Astrocyte (in vitro differentiated cells and primary cell): ENCODE data around the gene FSD1L. TPM values are rescaled to one million over a fixed set of nuclear protein-coding genes. Genes with fewer than 3 reads are reported as not detected.
"Not testable (repeated sequence)": the region's sequence is repeated elsewhere in the genome, so short reads cannot be mapped to it uniquely, and the experiment has no call there.

Experiments used
- DNase-seq: peaks from one replicate; pipeline ENCODE4 v3.0.0-alpha.2; 2010; ENCODE audit warnings: low read depth
- FAIRE-seq: peaks from 2 replicates; lab custom pipeline; 2011; peaks lifted over from hg19 to GRCh38; lab: Jason Lieb, UNC
- H2AFZ ChIP-seq: 2 replicates; pipeline ENCODE4 v1.6.0; 2012; ENCODE audit warnings: low read depth, low read length, inconsistent platforms
- H3K27ac ChIP-seq: 2 replicates; pipeline ENCODE4 v1.5.1; 2011; ENCODE audit warnings: low read depth, low read length, inconsistent platforms
- H3K27me3 ChIP-seq: 2 replicates; pipeline ENCODE4 v1.6.0; 2011; ENCODE audit warnings: low read length, inconsistent platforms; ENCODE audit not compliant: insufficient read depth
- H3K36me3 ChIP-seq: 2 replicates; pipeline ENCODE4 v1.5.1; 2011; ENCODE audit warnings: low read length, inconsistent platforms; ENCODE audit not compliant: insufficient read depth
- H3K4me1 ChIP-seq: 2 replicates; pipeline ENCODE4 v1.5.1; 2011; ENCODE audit warnings: low read length, inconsistent platforms; ENCODE audit not compliant: insufficient read depth
- H3K4me2 ChIP-seq: 2 replicates; pipeline ENCODE4 v1.6.0; 2012; ENCODE audit warnings: low read length, inconsistent platforms
- H3K4me3 ChIP-seq: 2 replicates; pipeline ENCODE4 v1.5.1; 2011; ENCODE audit warnings: low read depth, mild to moderate bottlenecking, low read length, inconsistent platforms; ENCODE audit not compliant: insufficient read depth
- H3K79me2 ChIP-seq: 2 replicates; pipeline ENCODE4 v1.6.0; 2012; ENCODE audit warnings: mild to moderate bottlenecking, low read length, inconsistent platforms; ENCODE audit not compliant: insufficient read depth
- H3K9ac ChIP-seq: 2 replicates; pipeline ENCODE4 v1.6.0; 2012; ENCODE audit warnings: mild to moderate bottlenecking, low read length, inconsistent platforms
- H3K9me3 ChIP-seq: 2 replicates; pipeline ENCODE4 v1.5.1; 2012; ENCODE audit warnings: low read depth, mild to moderate bottlenecking, low read length, inconsistent platforms; ENCODE audit not compliant: insufficient read depth
- H4K20me1 ChIP-seq: 2 replicates; pipeline ENCODE4 v1.6.0; 2012; ENCODE audit warnings: low read length, inconsistent platforms; ENCODE audit not compliant: insufficient read depth
- H3K27ac Mint-ChIP-seq: one replicate; pipeline ENCODE4 v1.8.0; 2021; ENCODE audit warnings: mild to moderate bottlenecking, mixed read lengths; ENCODE audit not compliant: unreplicated experiment
- H3K27me3 Mint-ChIP-seq: one replicate; pipeline ENCODE4 v1.8.0; 2021; ENCODE audit warnings: low read depth, mixed read lengths; ENCODE audit not compliant: unreplicated experiment
- H3K36me3 Mint-ChIP-seq: one replicate; pipeline ENCODE4 v1.8.0; 2021; ENCODE audit warnings: low read depth, mixed read lengths; ENCODE audit not compliant: unreplicated experiment
- H3K4me1 Mint-ChIP-seq: one replicate; pipeline ENCODE4 v1.8.0; 2021; ENCODE audit warnings: low read depth, mixed read lengths; ENCODE audit not compliant: unreplicated experiment
- H3K4me3 Mint-ChIP-seq: one replicate; pipeline ENCODE4 v1.8.0; 2021; ENCODE audit warnings: mild to moderate bottlenecking, moderate library complexity, mixed read lengths; ENCODE audit not compliant: unreplicated experiment
- H3K9me3 Mint-ChIP-seq: one replicate; pipeline ENCODE4 v1.8.0; 2021; ENCODE audit warnings: mild to moderate bottlenecking, mixed read lengths; ENCODE audit not compliant: unreplicated experiment
- CTCF ChIP-seq: IDR thresholded peaks from 2 replicates; pipeline ENCODE4 v1.5.1; 2011; ENCODE audit warnings: low read depth, mild to moderate bottlenecking, inconsistent platforms, low read length, moderate library complexity; ENCODE audit not compliant: insufficient read depth
- EZH2 ChIP-seq: IDR thresholded peaks from 2 replicates; pipeline ENCODE4 v1.6.1; 2012; ENCODE audit warnings: mild to moderate bottlenecking, low read length, inconsistent platforms; ENCODE audit not compliant: insufficient read depth
- total RNA-seq: library from RNA; stranded (reverse); gene quantifications from 2 replicates; pipeline ENCODE4 v1.2.1, GENCODE V29; 2021

The FSD1L gene
- total RNA-seq, 1 donor from 2014 or later: 7.0 TPM

DNA sequence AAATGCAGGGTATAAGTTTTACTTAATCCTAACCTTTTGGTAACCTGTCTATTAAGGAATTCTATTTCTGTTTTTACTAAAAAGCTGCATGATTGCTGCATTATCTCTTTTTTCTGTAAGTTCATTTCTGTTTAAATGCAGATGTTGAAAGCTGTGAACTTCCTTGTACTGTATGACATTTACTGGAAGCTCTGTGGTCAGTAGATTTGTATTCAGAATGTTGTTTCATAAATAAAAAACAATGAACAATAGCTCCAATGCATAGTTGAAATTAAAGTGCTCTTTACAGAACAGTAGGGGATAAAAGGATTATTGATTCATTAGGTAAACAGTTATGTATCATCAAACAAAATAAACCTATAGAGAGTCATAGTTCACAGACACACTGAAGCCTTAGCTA is 63.6 kb downstream of the FSD1L start:
- H3K4me2 ChIP-seq: no peak overlapping the region
- no peak for TF ChIP-seq CTCF
- no peak overlapping the region for H3K4me3 ChIP-seq
- Mint-ChIP-seq H3K27me3 (no peaks in the 10 kb centered on the region), H3K4me3 (no peak overlapping the region), H3K36me3 (no peaks in the 10 kb centered on the region), H3K9me3 (no peaks in the 10 kb centered on the region), H3K27ac (no peak overlapping the region), H3K4me1 (peaks cover 30% of the 10 kb centered on the region)
- H3K9ac ChIP-seq: no peak overlapping the region
- no peaks in the 10 kb centered on the region for H3K27me3 ChIP-seq
- peaks cover 4% of the 10 kb centered on the region for H4K20me1 ChIP-seq
- no peaks in the 10 kb centered on the region for H3K79me2 ChIP-seq
- H3K4me1 ChIP-seq: peaks cover 11% of the 10 kb centered on the region
- FAIRE-seq (no peak), DNase-seq (no peak)
- H3K27ac ChIP-seq: no peak overlapping the region
- H3K9me3 ChIP-seq: no peaks in the 10 kb centered on the region
- no peak overlapping the region for H2AFZ ChIP-seq
- peaks cover 4% of the 10 kb centered on the region for H3K36me3 ChIP-seq

GRCh38 chr9:105515811-105516413 is 68.1 kb downstream of the FSD1L start:
- DNase-seq: no peak
- H3K27me3 Mint-ChIP-seq: no peaks in the 10 kb centered on the region
- H3K4me2 ChIP-seq: no peak overlapping the region

GRCh38 chr9:105519710-105520369 is 72.0 kb downstream of the FSD1L start:
- H3K9ac ChIP-seq, H3K79me2 ChIP-seq, H3K4me3 ChIP-seq, H4K20me1 ChIP-seq, H3K4me1 ChIP-seq, H3K36me3 ChIP-seq, DNase-seq, H3K4me2 ChIP-seq, H3K27me3 ChIP-seq, FAIRE-seq, H3K27me3 Mint-ChIP-seq, H3K9me3 Mint-ChIP-seq, H3K27ac ChIP-seq, H3K4me3 Mint-ChIP-seq, H3K9me3 ChIP-seq, H3K4me1 Mint-ChIP-seq, H3K27ac Mint-ChIP-seq, H2AFZ ChIP-seq: not testable (repeated sequence)
- peaks cover 32% of the 10 kb centered on the region for H3K36me3 Mint-ChIP-seq

More at GRCh38 chr9:105515811-105516413, 68.1 kb downstream of the FSD1L start:
- Histone ChIP-seq H3K9ac (no peak overlapping the region), H3K4me1 (no peaks in the 10 kb centered on the region), H3K27me3 (no peaks in the 10 kb centered on the region), H3K79me2 (no peaks in the 10 kb centered on the region), H3K4me3 (no peak overlapping the region), H3K27ac (no peak overlapping the region), H4K20me1 (no peaks in the 10 kb centered on the region), H3K36me3 (peaks cover 4% of the 10 kb centered on the region), H2AFZ (no peak overlapping the region), H3K9me3 (no peaks in the 10 kb centered on the region)
- Mint-ChIP-seq H3K36me3 (peaks cover 21% of the 10 kb centered on the region), H3K4me3 (no peak overlapping the region), H3K27ac (no peak overlapping the region), H3K4me1 (peaks cover 16% of the 10 kb centered on the region), H3K9me3 (no peaks in the 10 kb centered on the region)
- no peak for FAIRE-seq
- TF ChIP-seq EZH2 (no peak), CTCF (no peak)

DNA sequence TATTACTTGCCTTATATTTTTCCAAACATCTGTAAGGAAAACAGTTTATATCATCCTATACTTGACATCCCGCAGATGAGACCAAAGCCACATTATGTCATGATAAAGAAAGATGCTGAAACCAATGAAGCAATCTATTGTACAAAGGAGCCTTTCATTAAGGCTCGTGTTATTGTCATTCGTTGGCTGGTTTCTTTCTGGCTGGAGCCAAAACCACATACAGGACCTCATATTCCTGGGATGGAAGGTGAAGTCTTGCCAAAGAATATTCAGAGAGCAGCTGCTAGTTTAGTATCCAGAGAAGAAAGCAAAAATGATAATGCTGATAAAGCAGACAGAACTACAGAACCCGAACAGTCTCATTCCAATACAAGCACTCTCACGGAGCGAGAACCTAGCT is 73.2 kb downstream of the FSD1L start:
- not testable (repeated sequence) for H3K4me2 ChIP-seq, H3K27ac Mint-ChIP-seq, H3K9ac ChIP-seq, DNase-seq, H3K27ac ChIP-seq, H3K27me3 Mint-ChIP-seq, H3K27me3 ChIP-seq, H3K9me3 Mint-ChIP-seq, H3K4me1 ChIP-seq, H3K36me3 ChIP-seq, H3K4me3 Mint-ChIP-seq, H3K4me3 ChIP-seq, H4K20me1 ChIP-seq, FAIRE-seq, H3K4me1 Mint-ChIP-seq, H3K79me2 ChIP-seq, H2AFZ ChIP-seq, H3K9me3 ChIP-seq
- H3K36me3 Mint-ChIP-seq: peaks cover 38% of the 10 kb centered on the region
